ENCODE data around the gene C10orf90.

The C10orf90 gene

GRCh38 chr10:126402721-126403695, 267.5 kb downstream of the C10orf90 start:
- no peaks in the 10 kb centered on the region for H3K79me2 ChIP-seq (ENCODE audit: insufficient read depth, low read length)
- peaks cover 3% of the 10 kb centered on the region; the same call in 1 of the 2 replicates for H3K9me3 ChIP-seq (ENCODE audit: insufficient read depth, low read depth, low read length)
- no peaks in the 10 kb centered on the region for H3F3A ChIP-seq (ENCODE audit: low read depth)
- no peaks in the 10 kb centered on the region for H3K36me3 ChIP-seq (ENCODE audit: insufficient read depth, low read length)
- H2AFZ ChIP-seq (ENCODE audit: low read length) = no peak overlapping the region
- no peak overlapping the region for H3K4me2 ChIP-seq (ENCODE audit: low read depth, low read length, poor library complexity, severe bottlenecking)
- no peaks in the 10 kb centered on the region for H4K20me1 ChIP-seq (ENCODE audit: insufficient read depth, low read length, poor library complexity, severe bottlenecking)
- H3K4me3 ChIP-seq (ENCODE audit: low read length, poor library complexity, severe bottlenecking) = no peak overlapping the region
- H3K4me1 ChIP-seq (ENCODE audit: insufficient read depth, low read length, poor library complexity, severe bottlenecking) = no peaks in the 10 kb centered on the region
- H3K27me3 ChIP-seq (ENCODE audit: insufficient read depth, low read length, poor library complexity, severe bottlenecking) = no peaks in the 10 kb centered on the region
- TF ChIP-seq CTCF (conservative IDR thresholded peaks at IDR 0.05; ENCODE audit: low read length) (no peak), EZH2phosphoT487 (IDR thresholded peaks at IDR 0.05; ENCODE audit: borderline replicate concordance) (no peak)
- H3K9ac ChIP-seq (ENCODE audit: low read depth, low read length, poor library complexity, severe bottlenecking) = no peak overlapping the region
- no peaks in the 10 kb centered on the region for H3K9me2 ChIP-seq (replicated peaks; ENCODE audit: low read depth, low read length)

- no peak overlapping the region for H3K9ac ChIP-seq (ENCODE audit: low read depth, low read length, poor library complexity, severe bottlenecking)
- TF ChIP-seq CTCF (conservative IDR thresholded peaks at IDR 0.05; ENCODE audit: low read length) (no peak), EZH2phosphoT487 (IDR thresholded peaks at IDR 0.05; ENCODE audit: borderline replicate concordance) (no peak)
- no peaks in the 10 kb centered on the region for H3K36me3 ChIP-seq (ENCODE audit: insufficient read depth, low read length)
- H3K79me2 ChIP-seq (ENCODE audit: insufficient read depth, low read length) = no peaks in the 10 kb centered on the region
- H3K4me2 ChIP-seq (ENCODE audit: low read depth, low read length, poor library complexity, severe bottlenecking) = no peak overlapping the region
- H2AFZ ChIP-seq (ENCODE audit: low read length) = no peak overlapping the region
- no peaks in the 10 kb centered on the region for H3K9me2 ChIP-seq (replicated peaks; ENCODE audit: low read depth, low read length)
- H3K9me3 ChIP-seq (ENCODE audit: insufficient read depth, low read depth, low read length) = peaks cover 3% of the 10 kb centered on the region; the same call in 1 of the 2 replicates
- no peaks in the 10 kb centered on the region for H4K20me1 ChIP-seq (ENCODE audit: insufficient read depth, low read length, poor library complexity, severe bottlenecking)
- H3K4me1 ChIP-seq (ENCODE audit: insufficient read depth, low read length, poor library complexity, severe bottlenecking) = no peaks in the 10 kb centered on the region
- H3F3A ChIP-seq (ENCODE audit: low read depth) = no peaks in the 10 kb centered on the region
- H3K4me3 ChIP-seq (ENCODE audit: low read length, poor library complexity, severe bottlenecking) = no peak overlapping the region
- H3K27me3 ChIP-seq (ENCODE audit: insufficient read depth, low read length, poor library complexity, severe bottlenecking) = no peaks in the 10 kb centered on the region
Observed at GRCh38 chr10:126400641-126401040, 269.9 kb downstream of the C10orf90 start.

GRCh38 chr10:126398924-126399323, 271.6 kb downstream of the C10orf90 start:
- Histone ChIP-seq H3K79me2 (ENCODE audit: insufficient read depth, low read length) (no peaks in the 10 kb centered on the region), H3K9me3 (ENCODE audit: insufficient read depth, low read depth, low read length) (no peaks in the 10 kb centered on the region; the same call in 1 of the 2 replicates), H3K4me3 (ENCODE audit: low read length, poor library complexity, severe bottlenecking) (no peak overlapping the region), H3K27me3 (ENCODE audit: insufficient read depth, low read length, poor library complexity, severe bottlenecking) (no peaks in the 10 kb centered on the region), H3F3A (ENCODE audit: low read depth) (no peaks in the 10 kb centered on the region), H3K4me1 (ENCODE audit: insufficient read depth, low read length, poor library complexity, severe bottlenecking) (no peaks in the 10 kb centered on the region), H3K9me2 (replicated peaks; ENCODE audit: low read depth, low read length) (no peaks in the 10 kb centered on the region), H3K9ac (ENCODE audit: low read depth, low read length, poor library complexity, severe bottlenecking) (no peak overlapping the region), H3K4me2 (ENCODE audit: low read depth, low read length, poor library complexity, severe bottlenecking) (no peak overlapping the region), H2AFZ (ENCODE audit: low read length) (no peak overlapping the region), H3K36me3 (ENCODE audit: insufficient read depth, low read length) (no peaks in the 10 kb centered on the region), H4K20me1 (ENCODE audit: insufficient read depth, low read length, poor library complexity, severe bottlenecking) (no peaks in the 10 kb centered on the region)
- TF ChIP-seq EZH2phosphoT487 (IDR thresholded peaks at IDR 0.05; ENCODE audit: borderline replicate concordance) = no peak
- no peak for TF ChIP-seq CTCF (conservative IDR thresholded peaks at IDR 0.05; ENCODE audit: low read length)
